ENCODE data around the gene GNAL. TPM values are rescaled to one million over a fixed set of nuclear protein-coding genes. Genes with fewer than 3 reads are reported as not detected.

Gene GNAL
- total RNA-seq, 1 experiment from 2014 or later: 4.6 TPM

- Histone ChIP-seq H3K9me2 (ENCODE audit: insufficient read depth) (no peaks in the 10 kb centered on the region), H3K9ac (ENCODE audit: low read length) (no peak overlapping the region), H3K9me3 (ENCODE audit: control insufficient read depth in 1 of 2, insufficient read depth in 1 of 2, low read depth in 1 of 2, low read length in 2 of 2) (no peaks in the 10 kb centered on the region), H4K20me1 (ENCODE audit: insufficient read depth) (no peaks in the 10 kb centered on the region), H3K4me3 (replicated peaks in 1 of 2; ENCODE audit: low read depth in 1 of 2, low read length in 2 of 2) (no peak overlapping the region), H3K4me2 (ENCODE audit: low read length) (no peak overlapping the region), H3K4me1 (ENCODE audit: control insufficient read depth in 1 of 2, insufficient read depth in 2 of 2, low read length in 2 of 2) (peaks cover 0 to 4% of the 10 kb centered on the region in 2 experiments; a peak in 1 of 4 replicates), H3K79me2 (ENCODE audit: insufficient read depth, low read length) (no peaks in the 10 kb centered on the region), H3K27ac (ENCODE audit: low read depth, low read length) (no peak overlapping the region), H3K27me3 (ENCODE audit: insufficient read depth, low read length) (no peaks in the 10 kb centered on the region), H3K36me3 (ENCODE audit: control insufficient read depth in 1 of 2, insufficient read depth in 2 of 2, low read length in 2 of 2) (no peaks in the 10 kb centered on the region), H2AFZ (ENCODE audit: low read depth, low read length, poor library complexity, severe bottlenecking) (no peak overlapping the region)
- ChIA-PET CTCF (no interaction called here), POLR2A (no interaction called here), RAD21 (ENCODE audit: low non-redundant PET in 1 of 2, low total read pairs in 2 of 2, uncharacterized antibody in 2 of 2, unreplicated experiment in 2 of 2) (no interaction called here)
- ATAC-seq: no peak
- no peak for TF ChIP-seq POLR2AphosphoS5 (IDR thresholded peaks at IDR 0.05; ENCODE audit: low read depth, low read length)
- no peak for TF ChIP-seq EZH2 (IDR thresholded peaks at IDR 0.05)
- no peak for TF ChIP-seq ELF1 (IDR thresholded peaks at IDR 0.05; ENCODE audit: borderline replicate concordance, low read depth)
- TF ChIP-seq CBX3 (IDR thresholded peaks at IDR 0.05; ENCODE audit: low read depth): no peak
- TF ChIP-seq SRF (IDR thresholded peaks at IDR 0.05; ENCODE audit: low read depth): no peak
- TF ChIP-seq SIN3A (IDR thresholded peaks at IDR 0.05; ENCODE audit: low read depth): no peak
- no peak for TF ChIP-seq JUND (IDR thresholded peaks at IDR 0.05)
- no peak for TF ChIP-seq MAX (IDR thresholded peaks at IDR 0.05)
- TF ChIP-seq SP1 (IDR thresholded peaks at IDR 0.05; ENCODE audit: low read depth): no peak
- TF ChIP-seq CTCF (IDR thresholded peaks at IDR 0.05 in 2 of 3, conservative IDR thresholded peaks at IDR 0.05 in 1 of 3; ENCODE audit: borderline replicate concordance in 1 of 3, insufficient read depth in 1 of 3, low read depth in 2 of 3, low read length in 2 of 3): no peak
- TF ChIP-seq ZFX (IDR thresholded peaks at IDR 0.05): no peak
- TF ChIP-seq EZH2phosphoT487 (IDR thresholded peaks at IDR 0.05; ENCODE audit: borderline replicate concordance): no peak
- TF ChIP-seq FOSL1 (IDR thresholded peaks at IDR 0.05; ENCODE audit: low read depth): no peak
- TF ChIP-seq EGR1 (IDR thresholded peaks at IDR 0.05; ENCODE audit: low read depth): no peak
- intact Hi-C loops (cut with micrococcal nuclease): no loop called here
- DNase-seq (ENCODE audit: low read depth, low spot score): no peak
- no TSS peak for BruUV-seq (replicated peaks)
Measured at GRCh38 chr18:11866764-11867163, 177.7 kb downstream of the GNAL start.

All from HCT116 (cell line).